Stimulated activated CD4-positive, alpha-beta T cell treated with anti-CD3 and anti-CD28 coated beads, TNF-alpha, amount 100 ng/mL, for 4 hours (primary cell): ENCODE data around the gene RBMS1.
"Not testable (repeated sequence)": the region's sequence is repeated elsewhere in the genome, so short reads cannot be mapped to it uniquely, and the experiment has no call there.

Experiments used
- DNase-seq, 3 experiments: peaks; one replicate each; pipeline ENCODE4 v3.0.0-alpha.2; 2020; ENCODE audit warnings: low read depth in 3 of 3

The RBMS1 gene

DNA sequence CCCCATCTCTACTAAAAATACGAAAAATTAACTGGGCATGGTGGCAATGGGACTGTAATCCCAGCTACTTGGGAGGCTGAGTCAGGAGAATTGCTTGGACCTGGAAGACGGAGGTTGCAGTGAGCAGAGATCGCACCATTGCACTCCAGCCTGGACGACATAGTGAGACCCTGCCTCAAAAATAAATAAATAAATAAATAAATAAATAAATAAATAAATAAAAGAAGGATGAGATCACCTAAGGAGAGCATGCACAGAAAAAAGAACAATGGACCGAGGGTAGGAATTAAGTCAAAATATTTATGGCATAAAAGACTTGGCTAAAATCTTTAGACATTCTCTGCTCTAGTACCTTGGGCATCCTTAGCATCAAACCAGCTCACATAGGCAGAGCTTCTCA, 8.9 kb upstream of the RBMS1 start:
- DNase-seq, result no peak

DNA sequence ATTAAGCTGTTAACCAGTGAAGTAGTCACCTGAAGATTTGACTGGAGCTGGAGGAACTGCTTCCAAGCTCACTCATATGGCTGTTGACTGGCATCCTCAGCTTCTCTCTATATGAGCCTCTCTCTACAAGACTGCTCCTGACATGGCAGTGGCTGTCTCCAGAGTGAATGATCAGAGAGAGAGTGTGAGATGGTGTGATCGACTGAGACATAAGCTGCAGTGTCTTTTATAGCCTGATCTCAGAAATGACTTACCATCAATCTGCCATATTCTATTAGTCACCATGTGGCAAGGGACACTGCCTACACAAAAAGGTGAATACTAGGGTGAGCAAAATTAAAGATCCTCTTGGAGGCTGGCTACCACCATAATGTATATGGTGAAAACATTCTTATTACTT, 7.8 kb upstream of the RBMS1 start:
- DNase-seq, result no peak

DNA sequence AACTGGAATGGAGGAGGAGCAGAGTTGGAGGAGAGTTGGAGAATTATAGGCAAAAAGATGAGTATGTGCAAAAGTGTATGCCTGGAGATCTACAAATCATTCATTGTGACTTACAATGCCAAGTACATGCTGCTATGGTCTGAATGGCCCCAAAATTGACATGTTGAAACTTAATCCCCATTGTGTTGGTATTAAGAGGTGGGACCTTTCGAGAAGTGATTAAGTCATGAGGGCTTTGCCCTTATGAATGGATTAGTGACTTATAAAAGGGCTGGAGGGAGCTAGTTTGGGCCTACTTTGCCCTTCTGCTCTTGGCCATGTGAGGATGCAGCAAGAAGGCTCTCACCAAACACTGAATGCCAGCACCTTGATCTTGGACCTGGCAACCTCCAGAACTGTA, 6.3 kb upstream of the RBMS1 start:
- DNase-seq, result no peak

DNA sequence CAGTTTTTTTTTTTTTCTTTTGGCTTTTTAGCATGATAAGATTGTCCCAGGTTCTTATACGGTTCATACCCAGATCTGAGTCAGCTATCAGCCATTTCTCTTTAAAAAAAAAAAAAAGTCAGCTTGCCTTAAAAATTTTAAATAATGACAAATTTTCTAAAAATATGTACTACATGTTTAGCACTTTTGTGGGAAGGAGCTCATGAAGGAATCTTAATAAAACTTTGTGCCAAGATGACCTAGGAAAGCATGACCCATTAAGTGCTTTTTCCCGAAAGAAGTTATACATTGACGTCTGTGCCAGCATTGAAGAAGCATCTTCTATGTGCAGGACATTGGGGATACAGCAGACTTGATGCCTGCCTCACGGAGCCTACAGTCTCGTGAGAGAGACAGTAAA, 4.5 kb upstream of the RBMS1 start:
- DNase-seq, result no peak

DNA sequence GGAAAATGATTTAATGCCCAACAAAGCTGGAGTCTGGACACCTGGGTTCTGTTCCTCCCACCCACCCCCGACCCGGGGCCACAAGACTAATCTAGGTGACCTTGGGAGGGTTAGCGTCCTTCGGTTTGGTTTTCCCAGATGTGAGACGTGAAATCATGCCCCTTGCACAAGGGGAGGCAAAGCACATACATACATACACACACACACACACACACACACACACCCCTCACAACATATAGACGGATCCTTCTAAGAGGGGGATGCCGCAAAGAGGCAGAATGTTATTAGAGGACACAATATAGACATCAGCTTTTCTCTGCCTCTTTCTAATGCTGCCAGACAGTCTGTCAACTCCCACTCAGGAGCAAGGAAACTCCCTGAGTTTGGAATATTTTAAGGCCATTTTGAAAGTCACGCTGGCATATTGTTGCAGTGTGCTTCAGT, 616 bp upstream of the RBMS1 start:
- DNase-seq, result no peak

DNA sequence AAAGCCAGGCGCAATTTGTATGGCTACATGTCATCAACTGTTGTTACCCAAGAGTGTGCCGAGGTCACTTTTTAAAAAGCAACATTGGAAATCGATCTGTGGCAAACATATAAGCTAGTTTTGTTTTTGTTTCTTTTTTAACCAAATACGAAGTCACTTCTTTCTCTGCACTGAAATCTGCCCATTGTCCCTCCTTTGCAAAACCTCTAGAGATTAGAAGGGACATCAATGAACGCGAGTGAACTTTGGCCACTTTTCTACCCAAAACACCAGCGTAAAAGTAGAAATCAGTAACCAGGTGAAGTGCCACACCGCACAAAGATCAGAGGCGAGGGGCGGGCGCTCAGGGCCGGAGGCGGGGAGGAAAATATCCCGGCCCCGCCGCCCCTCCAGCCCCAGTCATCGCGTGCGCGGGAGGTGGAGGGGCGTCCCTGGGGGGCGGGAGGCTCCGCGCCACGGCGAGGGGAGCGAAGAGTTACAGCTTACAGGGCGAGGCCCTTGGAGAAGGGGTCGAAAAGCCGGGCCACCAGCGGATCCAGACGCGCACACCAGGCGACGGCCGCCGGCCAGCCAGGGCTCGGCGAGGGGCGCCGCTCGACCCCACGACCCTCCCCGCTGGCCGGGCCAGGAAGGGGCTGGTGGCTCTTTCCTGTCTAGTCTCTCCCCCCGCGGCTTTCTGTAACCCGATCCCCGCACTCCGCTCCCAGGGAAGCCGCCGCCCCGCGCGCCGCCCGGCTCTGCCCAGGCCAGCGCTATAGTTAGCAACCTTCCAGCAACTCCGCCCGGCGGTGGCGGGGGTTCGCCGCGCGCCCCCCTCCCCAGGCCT, 993 bp downstream of the RBMS1 start:
- DNase-seq, result peak; percentile 22 to 51 (median 34)

DNA sequence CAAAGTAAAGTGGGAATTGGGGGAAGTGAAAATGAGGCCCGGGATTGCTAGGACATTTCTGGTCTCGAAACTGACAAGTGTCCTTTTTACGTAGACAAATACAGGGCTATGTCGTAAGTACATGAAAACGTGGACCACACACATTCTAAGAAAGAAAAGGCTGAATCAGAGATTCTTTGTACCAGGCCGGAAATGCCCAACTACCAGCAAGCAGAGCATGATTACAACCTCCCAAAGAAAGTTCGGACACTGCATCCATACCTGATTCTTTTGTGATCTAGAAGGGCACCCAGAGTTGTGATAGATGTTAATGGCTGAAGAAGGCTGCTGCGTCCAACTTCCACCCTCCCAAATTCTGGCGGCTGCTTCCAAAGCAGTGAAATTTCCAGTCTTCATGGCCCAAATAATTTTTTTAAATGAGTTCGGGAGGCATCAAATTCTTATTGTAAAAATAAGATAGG, 1.7 kb downstream of the RBMS1 start:
- DNase-seq, result no peak

DNA sequence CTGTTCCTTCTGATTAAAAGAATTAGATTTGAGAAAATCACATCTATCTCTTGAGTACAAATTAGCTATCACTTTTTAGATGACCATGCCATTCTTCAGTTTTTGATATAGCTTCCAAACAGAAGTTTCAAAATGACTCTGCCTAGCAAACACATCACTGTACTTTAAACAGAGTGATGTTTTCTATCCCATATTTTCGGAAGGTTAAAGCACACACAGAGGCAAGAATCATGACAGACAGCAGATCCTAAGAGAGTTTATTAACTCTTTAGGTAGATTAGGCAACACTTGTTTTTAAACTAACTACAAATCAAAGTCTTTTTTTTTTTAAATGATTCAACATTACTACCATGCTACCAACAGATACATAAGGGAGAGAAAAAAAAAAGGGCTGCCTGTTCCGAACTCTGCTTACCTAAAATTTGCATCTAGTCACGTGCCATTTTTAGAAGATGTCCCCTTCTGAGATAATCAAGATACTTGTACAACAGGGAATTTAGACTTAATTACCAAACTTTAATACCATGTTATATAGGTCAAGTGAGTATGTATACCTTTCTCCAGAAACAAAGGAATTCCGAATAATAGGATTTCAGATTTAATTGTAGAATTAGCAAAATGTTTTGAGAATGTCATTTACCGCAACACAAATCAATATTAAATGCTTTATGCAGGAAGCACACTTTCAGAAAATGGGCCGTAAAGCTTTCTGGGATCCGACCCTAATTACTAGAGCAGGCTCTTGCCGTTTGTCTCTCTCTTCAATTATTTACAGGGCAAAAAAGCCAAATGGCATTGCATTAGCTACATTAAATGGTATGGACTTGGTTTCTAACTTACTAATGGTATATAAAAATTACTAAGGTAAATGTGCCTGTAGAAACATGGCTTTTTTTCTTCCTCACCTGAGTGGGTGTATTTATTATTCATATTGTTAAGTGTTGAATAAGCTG, 2.6 kb downstream of the RBMS1 start:
- no peak for DNase-seq

DNA sequence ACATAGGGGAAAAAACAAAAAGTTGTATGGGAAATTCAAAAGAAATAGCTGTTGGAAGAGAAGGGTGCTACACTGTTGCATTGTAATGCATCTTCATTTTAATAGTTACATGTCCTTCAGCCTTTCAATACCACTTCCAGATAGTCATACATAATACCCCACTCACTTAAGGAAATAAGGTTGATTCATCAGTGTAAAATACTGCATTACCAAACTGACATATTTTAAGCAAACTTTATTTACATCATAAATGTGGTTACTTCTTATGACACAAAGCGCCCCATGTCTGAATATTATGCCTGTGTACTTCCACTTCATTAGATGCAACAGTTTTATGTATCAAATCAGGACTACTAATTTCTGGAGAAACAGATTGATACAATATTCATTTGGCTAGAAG, 4.5 kb downstream of the RBMS1 start:
- DNase-seq, result no peak

DNA sequence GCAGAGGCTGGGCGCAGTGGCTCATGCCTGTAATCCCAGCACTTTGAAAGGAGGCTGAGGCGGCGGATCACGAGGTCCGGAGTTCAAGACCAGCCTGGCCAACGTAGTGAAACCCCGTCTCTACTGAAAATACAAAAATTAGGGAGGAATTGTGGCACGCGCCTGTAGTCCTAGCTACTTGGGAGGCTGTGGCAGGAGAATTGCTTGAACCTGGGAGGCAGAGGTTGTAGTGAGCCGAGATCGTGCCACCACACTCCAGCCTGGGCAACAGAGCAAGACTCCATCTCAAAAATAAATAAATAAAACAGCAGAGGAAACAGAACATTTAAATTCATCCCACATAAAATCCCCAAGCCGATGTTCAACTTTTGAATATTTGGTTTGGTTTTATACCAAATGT, 5.3 kb downstream of the RBMS1 start:
- DNase-seq, result not testable (repeated sequence)

DNA sequence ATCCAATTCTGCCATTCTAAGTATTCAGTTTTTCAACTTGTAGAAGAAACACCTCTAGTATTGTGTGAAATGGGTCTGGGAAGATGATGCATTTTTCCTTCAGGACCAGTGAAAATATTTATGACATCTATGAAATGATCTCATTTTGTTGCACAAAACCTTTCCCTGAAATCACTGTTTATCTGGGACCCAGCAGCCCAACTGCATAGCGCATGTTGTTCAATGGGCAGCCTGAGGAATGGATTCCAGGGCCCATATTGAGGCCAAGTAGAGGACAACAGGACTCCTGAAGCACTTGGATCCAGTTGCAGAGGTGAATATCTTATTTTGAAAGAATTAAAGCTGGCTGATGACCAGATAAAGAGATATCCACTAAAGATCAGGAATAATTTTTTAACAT, 7.3 kb downstream of the RBMS1 start:
- no peak for DNase-seq

DNA sequence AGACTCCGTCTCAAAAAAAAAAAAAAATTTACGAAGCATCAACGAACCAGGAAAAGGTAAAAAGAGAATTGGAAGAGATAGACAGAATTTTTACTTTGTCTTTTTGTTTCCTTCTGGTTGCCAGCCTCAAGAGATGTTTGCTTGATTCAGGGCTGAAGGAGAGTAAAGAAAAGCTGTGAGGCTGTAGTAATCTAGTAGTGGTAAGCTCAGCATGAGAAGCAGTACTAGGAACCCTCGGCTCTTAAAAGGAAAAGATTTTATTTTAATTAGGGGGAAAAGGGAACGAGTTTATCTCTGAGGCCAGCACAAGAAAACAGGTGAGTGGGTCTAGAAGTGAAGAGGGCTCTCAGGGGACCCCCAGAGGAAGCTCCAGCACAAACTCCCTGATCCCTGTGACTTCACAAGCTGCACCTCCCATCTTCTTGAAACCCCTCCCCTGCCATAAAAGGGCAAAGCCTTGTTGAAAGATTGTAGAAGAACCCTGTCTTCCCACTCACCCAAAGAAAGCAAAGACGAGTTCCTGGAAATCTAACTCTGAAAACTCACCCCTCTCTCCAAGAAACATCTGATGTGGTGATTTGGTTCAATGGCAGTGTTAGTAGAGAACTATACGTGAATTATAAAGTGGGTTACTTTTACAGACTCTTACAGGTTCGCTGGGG, 8.6 kb downstream of the RBMS1 start:
- DNase-seq, result no peak

DNA sequence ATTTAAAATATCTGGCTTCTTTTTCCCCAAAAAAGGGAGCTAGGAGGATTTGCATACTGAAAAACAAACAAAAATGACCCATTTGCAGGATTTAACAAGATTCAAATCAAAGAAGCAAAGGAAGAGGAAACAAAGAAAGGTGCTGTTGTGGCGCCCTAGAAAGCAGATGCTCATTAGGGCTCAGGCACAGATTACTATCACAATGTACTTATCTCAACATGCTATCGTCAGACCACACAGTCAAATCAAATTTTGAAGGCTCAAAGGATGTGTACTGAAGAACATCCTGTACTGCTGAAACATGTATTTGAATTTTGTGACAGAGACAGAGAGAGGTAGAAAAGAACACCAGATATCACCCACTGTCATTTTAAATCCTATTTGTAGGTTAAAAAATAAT, 10.9 kb downstream of the RBMS1 start:
- DNase-seq, result no peak

DNA sequence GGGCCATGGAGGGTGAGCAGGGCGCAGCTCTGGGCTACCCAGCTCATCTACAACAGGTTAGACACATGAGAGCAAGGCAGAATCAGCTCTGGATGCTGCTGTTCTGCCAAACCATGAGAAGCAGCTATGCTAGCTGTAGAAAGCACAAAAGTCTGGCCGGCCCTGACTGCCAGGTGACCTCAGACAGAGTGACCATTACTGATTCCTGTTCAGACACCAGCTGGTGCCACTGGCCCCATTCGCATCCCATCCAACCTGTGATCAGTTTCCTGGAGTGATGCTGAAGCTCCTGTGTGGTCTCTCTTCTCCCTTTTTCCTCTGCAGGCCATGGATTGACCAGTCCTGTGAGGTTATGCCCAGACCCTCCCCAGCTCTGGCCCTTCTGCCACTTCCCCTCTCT, 14.3 kb downstream of the RBMS1 start:
- no peak for DNase-seq

DNA sequence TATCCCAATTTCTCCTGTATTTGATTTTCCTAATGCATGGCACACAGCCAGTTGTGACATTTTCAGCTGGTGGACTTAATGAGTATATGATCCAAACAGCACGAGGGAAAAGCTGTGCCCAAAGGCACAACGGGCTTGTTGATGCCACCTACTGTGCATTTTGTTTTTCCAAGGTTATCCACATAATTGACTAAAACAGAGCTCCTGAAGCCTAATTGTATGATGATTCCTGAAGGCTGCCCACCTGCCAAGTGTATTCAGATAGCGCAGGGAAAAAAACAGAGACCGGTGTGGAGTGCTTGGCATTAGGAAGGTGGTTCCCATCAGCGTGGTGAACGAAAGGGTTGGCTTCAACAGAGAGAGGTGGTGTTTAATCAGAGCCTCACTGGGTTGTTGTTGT, 14.9 kb downstream of the RBMS1 start:
- no peak for DNase-seq

DNA sequence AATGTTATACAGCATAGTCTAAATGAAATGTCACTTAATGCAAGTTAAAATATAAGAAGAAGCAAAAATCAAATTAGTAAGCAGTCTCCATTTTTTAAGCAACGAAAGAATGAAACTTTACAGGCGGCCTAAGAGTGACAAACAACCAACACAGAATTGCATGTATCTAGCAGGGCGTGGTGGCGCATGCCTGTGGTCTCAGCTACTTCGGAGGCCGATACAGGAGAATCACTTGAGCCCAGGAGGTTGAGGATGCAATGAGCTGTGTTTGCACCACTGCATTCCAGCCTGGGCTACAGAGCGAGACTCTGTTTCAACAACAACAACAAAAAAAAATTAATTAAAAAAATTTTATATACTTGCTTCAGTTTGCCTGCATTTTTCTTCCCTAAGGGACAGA, 16.6 kb downstream of the RBMS1 start:
- DNase-seq, result no peak

DNA sequence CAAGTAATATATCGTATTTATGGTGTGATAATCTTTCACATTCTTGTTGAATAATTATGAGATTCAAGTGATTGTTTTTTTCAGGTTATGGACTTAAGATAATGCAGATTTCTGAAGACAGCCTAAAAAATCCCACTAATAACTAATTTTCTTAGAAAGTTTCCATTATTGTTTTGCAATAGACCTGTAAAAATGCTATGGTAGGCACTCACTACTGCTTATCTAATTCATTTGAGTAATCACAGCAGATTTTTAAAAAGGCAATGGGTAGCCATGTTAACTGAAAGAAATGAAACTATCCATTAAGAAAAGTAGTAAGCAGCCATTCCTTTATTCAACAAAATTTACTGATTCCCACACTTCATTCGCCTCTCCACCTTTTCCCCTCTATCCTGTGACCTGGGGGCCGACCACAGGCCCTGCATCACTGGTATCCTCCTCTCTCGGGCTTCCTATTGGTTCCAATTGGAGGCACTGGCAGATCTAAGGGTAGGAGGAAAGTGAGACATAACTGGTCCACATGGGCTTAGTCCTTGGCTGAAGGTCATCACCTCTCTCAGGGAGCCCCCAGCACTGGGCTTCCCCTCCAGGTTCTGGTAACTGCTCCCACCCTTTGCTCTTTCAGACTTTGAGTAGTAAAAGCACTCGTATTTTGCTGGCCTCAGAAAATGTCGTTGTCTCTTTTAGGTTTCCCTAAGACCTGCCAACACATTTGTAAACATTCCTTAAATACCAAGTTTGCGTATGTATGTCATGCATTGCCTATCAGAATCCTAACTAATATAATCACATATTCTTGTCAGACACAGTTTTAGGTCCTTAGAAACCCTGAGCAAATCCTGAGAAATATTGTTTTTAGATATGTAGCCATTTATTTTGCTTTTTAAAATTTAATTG, 18.5 kb downstream of the RBMS1 start:
- no peak for DNase-seq

DNA sequence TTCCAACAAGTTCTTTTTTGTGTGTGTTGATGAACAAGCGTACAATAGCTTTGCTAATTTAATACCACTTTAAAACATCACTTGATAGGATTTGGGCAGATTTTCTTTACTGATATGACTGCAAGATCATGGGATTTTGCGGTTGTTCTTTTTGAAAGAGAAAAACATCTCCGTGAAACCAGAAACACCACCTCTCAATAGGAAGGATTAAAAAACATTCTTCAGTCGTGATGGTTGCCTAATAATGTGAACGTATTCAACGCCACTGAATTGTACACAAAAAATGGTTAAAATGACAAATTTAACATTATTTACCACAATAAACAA, 19.3 kb downstream of the RBMS1 start:
- DNase-seq, result no peak

DNA sequence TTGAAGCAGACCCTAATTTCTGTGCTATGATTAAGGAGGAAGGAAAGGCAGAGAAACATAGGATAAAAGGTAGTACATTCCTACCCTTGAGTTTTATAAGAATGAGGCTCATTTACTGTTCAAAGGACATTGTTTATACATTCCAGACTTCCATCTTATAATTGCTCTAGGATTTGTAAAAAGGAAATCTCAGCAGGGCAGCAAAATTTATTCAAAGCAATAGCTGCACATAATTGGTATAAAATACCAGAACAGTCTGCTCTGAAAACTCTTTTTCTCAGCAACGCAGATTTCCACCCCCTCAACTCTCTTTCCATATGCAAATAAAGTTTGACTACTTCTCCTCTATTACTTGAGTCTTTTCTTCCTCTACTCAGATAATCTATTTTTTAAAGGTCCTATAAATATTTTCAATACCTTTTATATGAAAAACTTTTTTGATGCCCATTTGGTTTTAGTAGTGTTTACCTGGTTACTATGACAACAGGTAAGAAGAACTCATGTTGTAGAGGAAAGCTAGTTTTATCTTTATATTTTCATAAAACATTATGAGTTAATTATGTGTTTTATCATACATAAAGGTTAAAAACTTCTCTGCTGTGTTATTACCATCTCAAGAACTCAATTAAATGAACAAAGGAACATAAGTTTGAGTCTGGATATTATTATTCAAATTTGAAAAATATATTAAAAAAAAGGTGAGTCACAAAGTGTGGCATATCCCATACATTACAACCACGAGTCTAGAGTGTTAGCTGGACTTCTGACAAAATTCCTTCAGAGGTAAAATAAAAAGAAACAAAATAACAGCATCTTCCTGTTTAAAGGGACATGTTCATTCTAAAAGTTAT, 19.9 kb downstream of the RBMS1 start:
- DNase-seq, result no peak

DNA sequence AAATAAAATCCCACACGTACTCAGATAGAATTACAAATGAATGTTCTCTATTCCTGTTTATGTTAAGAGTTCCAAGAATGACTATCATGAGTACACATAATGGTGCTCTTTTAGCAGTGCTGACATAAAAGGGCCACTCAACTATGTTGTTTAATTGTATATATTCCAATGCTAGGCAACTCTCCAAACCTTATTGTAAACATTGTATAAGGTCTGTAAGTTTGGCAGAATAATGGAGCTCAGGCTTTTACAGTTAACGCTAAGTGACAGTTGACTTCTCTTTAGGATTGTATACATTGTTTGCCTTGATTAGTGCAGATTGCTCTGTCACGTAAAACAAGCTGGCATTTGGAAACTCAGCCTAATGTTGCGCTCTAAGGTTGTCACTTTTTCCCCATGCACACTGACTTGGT, 20.8 kb downstream of the RBMS1 start:
- DNase-seq, result no peak
